Activated CD8-positive, alpha-beta T cell treated with anti-CD3 and anti-CD28 coated beads for 36 hours (primary cell): ENCODE data around the gene GDAP2. TPM values are rescaled to one million over a fixed set of nuclear protein-coding genes. Genes with fewer than 3 reads are reported as not detected.

Experiments used
- ATAC-seq: fragments of 200-7000 bp; cut with Tn5 transposase; one replicate; pipeline ENCODE4 v1.10.0; 2021; ENCODE audit warnings: mild to moderate bottlenecking, moderate library complexity
- CTCF ChIA-PET: fragments of 350-600 bp; sonication (Branson Sonifier 250); formaldehyde crosslinking; loops from one replicate; lab custom pipeline; 2021; ENCODE audit warnings: antibody characterized with exemption; lab: Charles Lee
- POLR2A ChIA-PET: fragments of 350-600 bp; sonication (Branson Sonifier 250); formaldehyde crosslinking; loops from one replicate; lab custom pipeline; 2021; ENCODE audit warnings: antibody characterized with exemption; lab: Charles Lee
- DNase-seq: peaks from one replicate; pipeline ENCODE4 v3.0.0-alpha.2; 2020
- H3K27ac Mint-ChIP-seq: one replicate; pipeline ENCODE4 v1.8.0; 2021; ENCODE audit warnings: mild to moderate bottlenecking, mixed read lengths
- H3K27me3 Mint-ChIP-seq: one replicate; pipeline ENCODE4 v1.8.0; 2021; ENCODE audit warnings: mixed read lengths
- H3K36me3 Mint-ChIP-seq: one replicate; pipeline ENCODE4 v1.8.0; 2021; ENCODE audit warnings: low read depth, mixed read lengths
- H3K4me1 Mint-ChIP-seq: one replicate; pipeline ENCODE4 v1.8.0; 2021; ENCODE audit warnings: low read depth, mixed read lengths
- H3K4me3 Mint-ChIP-seq: one replicate; pipeline ENCODE4 v1.8.0; 2021; ENCODE audit warnings: mild to moderate bottlenecking, moderate library complexity, mixed read lengths
- H3K9me3 Mint-ChIP-seq: one replicate; pipeline ENCODE4 v1.8.0; 2021; ENCODE audit warnings: mixed read lengths
- intact Hi-C: fragments of 100-400 bp; cut with micrococcal nuclease; formaldehyde crosslinking; loops from one replicate; pipeline ENCODE4 v1.10.0; 2022
- total RNA-seq, 2 experiments: library from RNA; stranded (reverse); gene quantifications; one replicate each; pipeline ENCODE4 v1.2.3, GENCODE V29; 2021
- TF ChIP-seq, protein P1 (sequence below): fragments of 200-600 bp; IDR thresholded peaks from one replicate; pipeline ENCODE4 v1.8.0; 2022; ENCODE audit warnings: antibody characterized with exemption, mild to moderate bottlenecking

Gene GDAP2
- total RNA-seq, 2 experiments from 2014 or later: 18.5 to 20.4 TPM

DNA sequence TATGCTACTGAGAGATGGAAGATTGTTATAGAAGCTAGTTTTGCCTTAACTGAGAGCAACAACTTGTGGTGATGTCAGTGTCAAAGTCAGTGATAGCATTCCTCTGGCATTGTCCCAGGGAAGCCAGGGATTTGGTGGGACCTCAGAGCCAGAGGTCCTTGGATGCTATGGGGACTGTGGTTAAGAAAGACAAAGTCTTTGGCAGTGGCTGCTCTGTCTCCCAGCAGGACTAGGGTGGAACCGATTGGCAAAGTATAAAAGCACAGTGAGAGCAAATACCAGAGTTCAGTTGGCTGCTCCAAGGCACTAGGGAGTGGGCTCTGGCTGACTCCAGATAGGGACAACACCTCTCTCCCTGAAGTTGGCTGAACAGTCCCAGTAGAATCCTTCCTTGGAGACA, 104.8 kb downstream of the GDAP2 start:
- no peak overlapping the region for H3K4me3 Mint-ChIP-seq
- H3K27me3 Mint-ChIP-seq: peaks cover 11% of the 10 kb centered on the region
- no peak for ATAC-seq
- H3K36me3 Mint-ChIP-seq: no peaks in the 10 kb centered on the region
- no peak overlapping the region for H3K27ac Mint-ChIP-seq
- DNase-seq: no peak
- ChIA-PET CTCF (interaction anchor here (1.0 kb wide), 1 partner anchor 290 kb away, joined by 3 read pairs; no protein-coding TSS in a partner anchor), POLR2A (no interaction called here)
- peaks cover 5% of the 10 kb centered on the region for H3K4me1 Mint-ChIP-seq
- H3K9me3 Mint-ChIP-seq: peaks cover 3% of the 10 kb centered on the region
- intact Hi-C loops: no loop called here
- TF ChIP-seq, protein P1, sequence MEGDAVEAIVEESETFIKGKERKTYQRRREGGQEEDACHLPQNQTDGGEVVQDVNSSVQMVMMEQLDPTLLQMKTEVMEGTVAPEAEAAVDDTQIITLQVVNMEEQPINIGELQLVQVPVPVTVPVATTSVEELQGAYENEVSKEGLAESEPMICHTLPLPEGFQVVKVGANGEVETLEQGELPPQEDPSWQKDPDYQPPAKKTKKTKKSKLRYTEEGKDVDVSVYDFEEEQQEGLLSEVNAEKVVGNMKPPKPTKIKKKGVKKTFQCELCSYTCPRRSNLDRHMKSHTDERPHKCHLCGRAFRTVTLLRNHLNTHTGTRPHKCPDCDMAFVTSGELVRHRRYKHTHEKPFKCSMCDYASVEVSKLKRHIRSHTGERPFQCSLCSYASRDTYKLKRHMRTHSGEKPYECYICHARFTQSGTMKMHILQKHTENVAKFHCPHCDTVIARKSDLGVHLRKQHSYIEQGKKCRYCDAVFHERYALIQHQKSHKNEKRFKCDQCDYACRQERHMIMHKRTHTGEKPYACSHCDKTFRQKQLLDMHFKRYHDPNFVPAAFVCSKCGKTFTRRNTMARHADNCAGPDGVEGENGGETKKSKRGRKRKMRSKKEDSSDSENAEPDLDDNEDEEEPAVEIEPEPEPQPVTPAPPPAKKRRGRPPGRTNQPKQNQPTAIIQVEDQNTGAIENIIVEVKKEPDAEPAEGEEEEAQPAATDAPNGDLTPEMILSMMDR: no peak

DNA sequence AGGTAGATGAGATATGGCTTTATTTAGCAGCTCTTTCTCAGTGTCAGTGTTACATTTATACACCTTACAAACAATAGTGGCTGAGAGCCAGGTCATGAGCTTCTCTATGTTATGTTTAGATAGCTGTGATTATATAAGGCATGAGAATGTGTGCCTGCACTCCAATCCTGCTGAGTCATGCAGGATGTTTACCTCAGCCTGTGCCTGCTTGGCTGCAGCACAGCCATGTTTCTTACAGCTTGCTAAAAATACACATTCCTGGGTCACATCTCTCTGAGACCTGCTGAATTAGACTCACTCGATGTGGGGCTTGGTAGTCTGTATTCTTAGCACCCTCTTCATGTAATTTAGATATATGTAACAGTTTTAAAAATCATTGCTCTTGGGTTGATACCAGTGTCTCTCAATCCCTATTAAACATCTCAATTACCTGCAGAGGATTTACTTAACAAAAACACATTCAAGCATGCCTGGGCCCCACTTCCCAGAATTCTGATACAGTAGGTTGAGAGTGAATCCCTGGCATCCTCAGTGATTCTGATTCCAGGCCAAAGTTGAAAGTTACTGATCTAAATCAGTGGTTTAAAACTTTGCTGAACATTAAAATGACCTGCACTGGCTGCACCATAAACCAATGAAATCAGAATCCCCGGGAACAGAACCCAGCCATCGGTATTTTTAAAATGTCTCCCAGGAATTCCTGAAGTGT, 107.5 kb downstream of the GDAP2 start:
- intact Hi-C loops: no loop called here
- ChIA-PET CTCF (no interaction called here), POLR2A (no interaction called here)
- DNase-seq: no peak
- H3K27ac Mint-ChIP-seq: no peak overlapping the region
- H3K27me3 Mint-ChIP-seq: peaks cover 8% of the 10 kb centered on the region
- no peak for ATAC-seq
- TF ChIP-seq, protein P1: no peak
- H3K4me3 Mint-ChIP-seq: no peak overlapping the region
- H3K4me1 Mint-ChIP-seq: peaks cover 5% of the 10 kb centered on the region
- peaks cover 3% of the 10 kb centered on the region for H3K9me3 Mint-ChIP-seq
- no peaks in the 10 kb centered on the region for H3K36me3 Mint-ChIP-seq

DNA sequence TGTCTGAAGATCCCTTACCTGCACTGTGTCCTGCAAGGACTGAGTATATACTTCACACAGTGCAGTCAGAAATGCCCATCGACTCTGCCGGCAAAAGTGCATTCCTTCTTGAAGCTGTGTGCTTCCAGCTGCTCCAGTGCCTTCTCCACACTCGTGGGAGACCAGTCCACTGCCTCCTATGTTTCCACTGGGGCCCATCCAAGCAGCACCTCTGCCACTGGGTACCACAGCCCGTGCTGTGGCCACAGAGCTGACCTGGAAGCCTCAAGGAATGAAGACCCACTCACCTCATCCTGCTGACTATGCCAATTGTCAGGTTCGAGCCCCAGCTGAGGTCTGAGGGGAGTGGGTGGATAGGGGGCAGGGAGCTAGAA, 108.1 kb downstream of the GDAP2 start:
- DNase-seq (no peak), ATAC-seq (no peak)
- ChIA-PET CTCF (no interaction called here), POLR2A (no interaction called here)
- intact Hi-C loops: no loop called here
- no peaks in the 10 kb centered on the region for H3K36me3 Mint-ChIP-seq
- TF ChIP-seq, protein P1: no peak
- peaks cover 6% of the 10 kb centered on the region for H3K27me3 Mint-ChIP-seq
- H3K4me3 Mint-ChIP-seq: no peak overlapping the region
- H3K27ac Mint-ChIP-seq: no peak overlapping the region
- peaks cover 1% of the 10 kb centered on the region for H3K4me1 Mint-ChIP-seq
- peaks cover 3% of the 10 kb centered on the region for H3K9me3 Mint-ChIP-seq

DNA sequence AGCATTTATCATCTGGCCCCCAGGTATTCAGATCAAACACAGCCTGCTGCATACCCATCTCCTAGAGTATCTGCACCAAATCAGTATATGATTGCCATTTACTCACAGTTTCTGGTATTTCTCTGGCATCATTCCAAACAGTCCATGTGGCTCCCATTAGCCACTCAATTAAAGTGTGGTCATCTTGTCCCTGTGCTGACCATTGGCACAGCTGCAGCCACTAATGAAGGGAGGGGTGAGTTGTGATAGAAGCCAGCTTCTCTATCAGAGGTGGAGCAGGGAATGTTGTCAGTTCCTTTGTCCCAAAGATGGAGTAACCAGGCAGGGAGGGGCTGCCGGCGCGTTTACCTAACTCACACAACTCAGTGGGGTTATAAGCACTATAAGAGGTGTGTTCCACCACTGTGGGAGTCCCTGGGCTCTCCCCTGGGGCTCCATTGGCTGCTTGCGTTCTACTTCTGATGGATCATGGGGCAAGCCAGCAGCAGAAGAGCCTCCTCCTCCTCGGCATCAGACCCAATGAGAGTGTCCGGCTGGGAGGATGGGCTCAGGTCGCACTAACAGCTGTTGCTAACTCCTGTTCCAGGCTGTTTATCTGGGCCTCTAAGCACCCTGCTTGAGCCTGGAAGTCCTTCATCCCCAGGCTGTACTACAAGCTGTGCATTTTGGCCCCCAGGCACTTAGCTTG, 108.6 kb downstream of the GDAP2 start:
- POLR2A ChIA-PET: no interaction called here
- Mint-ChIP-seq H3K27ac (no peak overlapping the region), H3K36me3 (no peaks in the 10 kb centered on the region), H3K4me1 (no peaks in the 10 kb centered on the region), H3K27me3 (peaks cover 6% of the 10 kb centered on the region), H3K4me3 (no peak overlapping the region), H3K9me3 (peaks cover 3% of the 10 kb centered on the region)
- intact Hi-C loops: no loop called here
- no peak for ATAC-seq
- DNase-seq: no peak
- TF ChIP-seq, protein P1: no peak
- CTCF ChIA-PET: no interaction called here

DNA sequence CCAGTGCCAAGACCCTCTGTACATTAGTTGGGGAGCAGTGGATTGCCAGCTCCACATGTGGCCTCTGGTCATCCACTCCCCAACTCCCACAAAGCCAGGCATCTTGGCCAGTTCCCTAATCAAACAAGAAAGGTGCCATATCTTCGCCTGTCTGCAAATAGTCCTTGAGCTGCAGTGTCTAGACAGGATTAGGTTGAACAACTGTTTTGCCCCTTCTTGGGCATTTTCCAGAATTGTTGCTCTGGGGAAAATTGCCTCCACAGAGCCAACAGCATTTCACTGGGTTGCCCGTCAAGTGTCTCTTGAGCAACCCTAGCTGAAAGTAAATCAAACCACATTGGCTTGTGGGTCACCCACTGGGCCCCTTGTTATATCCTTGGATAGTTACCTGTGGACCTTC, 109.3 kb downstream of the GDAP2 start:
- Mint-ChIP-seq H3K27me3 (peaks cover 6% of the 10 kb centered on the region), H3K27ac (no peak overlapping the region), H3K4me1 (no peaks in the 10 kb centered on the region), H3K36me3 (no peaks in the 10 kb centered on the region), H3K9me3 (peaks cover 3% of the 10 kb centered on the region), H3K4me3 (no peak overlapping the region)
- intact Hi-C loops: no loop called here
- POLR2A ChIA-PET: no interaction called here
- no peak for DNase-seq
- TF ChIP-seq, protein P1: no peak
- CTCF ChIA-PET: no interaction called here
- no peak for ATAC-seq
